Urothelium cell line (cell line): ENCODE measurements around the gene DACT1.

ENCODE experiments used
- DNase-seq: peaks from one replicate; pipeline ENCODE4 v3.0.0; 2011; ENCODE audit warnings: low spot score, mixed read lengths
- FAIRE-seq: peaks from 2 replicates; lab custom pipeline; 2011; peaks lifted over from hg19 to GRCh38; lab: Jason Lieb, UNC

Gene DACT1

DNA sequence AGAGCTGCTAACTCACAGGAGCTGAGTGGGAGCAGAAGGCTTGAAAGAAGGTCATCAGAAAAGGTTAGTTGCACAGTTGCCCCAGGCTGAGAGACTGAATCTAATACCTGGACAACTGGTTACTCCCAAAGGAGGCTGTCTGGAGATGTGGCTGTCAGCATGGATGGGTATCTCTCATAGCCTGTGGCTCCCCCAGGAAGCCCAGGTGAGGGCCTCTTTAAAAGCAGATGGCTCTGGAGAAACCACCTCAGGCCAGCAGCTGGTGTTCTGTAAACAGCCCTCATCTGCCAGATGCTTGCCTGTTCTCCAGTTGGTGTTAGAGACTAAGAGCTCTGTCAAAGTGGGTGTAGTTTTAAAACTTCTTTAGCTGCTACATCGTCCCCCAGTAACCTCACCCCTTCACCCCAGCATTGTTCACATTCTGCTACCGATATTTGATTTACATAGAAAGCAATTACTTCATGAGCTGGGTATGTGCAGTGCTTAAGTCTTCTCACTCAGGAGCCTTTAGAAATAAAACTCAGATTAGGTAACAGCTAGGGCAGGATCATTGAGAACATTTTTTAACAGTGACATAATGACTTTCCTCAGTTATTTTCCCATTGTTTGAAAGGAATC, 25.8 kb downstream of the DACT1 start:
- FAIRE-seq (peak; percentile 68), DNase-seq (peak; percentile 79)

DNA sequence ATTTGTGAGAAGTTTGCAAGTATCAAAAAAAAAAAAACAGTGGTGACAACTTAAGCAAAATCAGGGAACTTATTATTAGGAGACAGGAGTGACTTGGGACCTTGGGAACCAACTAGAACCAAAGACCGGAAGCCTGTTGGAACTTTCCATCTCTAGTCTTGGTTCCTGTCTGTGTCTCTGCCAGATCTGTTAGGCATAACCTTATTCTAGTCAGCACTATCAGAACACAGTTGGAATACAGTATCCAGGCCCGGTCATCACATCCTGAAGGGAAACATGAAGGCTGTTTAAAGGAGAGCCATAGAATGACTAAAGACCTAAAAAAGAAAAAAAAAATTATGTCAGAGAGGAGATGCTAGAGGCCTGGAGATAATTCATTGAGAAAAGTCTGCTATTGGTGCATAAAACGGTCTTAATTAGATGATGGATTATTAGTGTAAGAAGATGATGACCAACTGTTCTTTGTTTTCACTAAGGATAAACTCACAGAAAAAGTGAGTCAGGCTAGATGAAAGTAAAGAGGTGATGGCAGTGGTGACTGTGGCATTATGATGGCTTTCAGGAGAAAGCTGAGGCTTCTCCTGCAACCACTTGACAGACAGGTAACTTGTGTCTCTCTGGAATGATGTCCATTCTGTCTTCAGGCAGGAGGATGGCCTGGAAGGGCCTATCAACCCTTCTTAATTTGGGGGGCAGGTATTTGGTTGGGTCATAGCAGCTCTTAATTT, 28.2 kb downstream of the DACT1 start:
- FAIRE-seq (peak; percentile 50), DNase-seq (no peak)

DNA sequence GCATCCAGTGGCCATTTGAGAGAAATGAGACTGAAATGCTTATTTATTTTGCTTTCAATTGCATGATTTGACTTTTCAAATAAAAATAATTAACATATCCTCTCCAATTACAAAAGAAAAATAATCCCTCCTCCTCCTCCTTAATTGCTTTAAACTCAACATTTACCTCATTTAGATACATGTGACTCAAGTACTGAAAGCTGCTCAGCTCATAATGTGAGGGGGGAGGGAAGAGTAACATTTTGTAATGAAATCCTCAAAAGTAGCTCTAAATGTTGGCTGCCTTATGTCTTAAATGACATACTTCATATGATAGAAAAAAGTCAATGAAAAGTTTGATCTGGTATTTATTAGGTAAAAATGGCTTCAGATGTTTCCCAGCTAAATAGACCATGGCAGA, 29.0 kb downstream of the DACT1 start:
- no peak for FAIRE-seq

DNA sequence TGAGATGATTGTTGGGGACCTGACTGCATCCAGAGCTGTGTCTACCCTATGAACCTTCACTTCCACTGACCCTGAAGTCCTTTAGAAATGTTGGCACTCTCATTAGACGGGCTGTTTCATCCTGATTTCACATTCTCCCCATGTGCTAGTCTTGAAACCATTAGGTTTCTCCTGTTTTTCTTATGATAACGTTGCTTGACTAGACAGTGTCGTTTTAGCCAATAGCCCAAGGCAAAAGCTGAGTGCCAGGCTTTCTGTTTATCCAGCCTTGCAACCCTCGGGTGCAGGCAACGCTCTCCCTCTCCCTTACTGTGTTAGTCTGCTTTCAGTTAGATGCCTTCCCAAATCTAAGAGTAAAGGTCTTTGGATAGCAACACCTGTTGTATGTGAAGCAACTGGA, 30.1 kb downstream of the DACT1 start:
- FAIRE-seq (no peak), DNase-seq (no peak)

More for the DNA sequence above, 29.0 kb downstream of the DACT1 start:
- no peak for DNase-seq

DNA sequence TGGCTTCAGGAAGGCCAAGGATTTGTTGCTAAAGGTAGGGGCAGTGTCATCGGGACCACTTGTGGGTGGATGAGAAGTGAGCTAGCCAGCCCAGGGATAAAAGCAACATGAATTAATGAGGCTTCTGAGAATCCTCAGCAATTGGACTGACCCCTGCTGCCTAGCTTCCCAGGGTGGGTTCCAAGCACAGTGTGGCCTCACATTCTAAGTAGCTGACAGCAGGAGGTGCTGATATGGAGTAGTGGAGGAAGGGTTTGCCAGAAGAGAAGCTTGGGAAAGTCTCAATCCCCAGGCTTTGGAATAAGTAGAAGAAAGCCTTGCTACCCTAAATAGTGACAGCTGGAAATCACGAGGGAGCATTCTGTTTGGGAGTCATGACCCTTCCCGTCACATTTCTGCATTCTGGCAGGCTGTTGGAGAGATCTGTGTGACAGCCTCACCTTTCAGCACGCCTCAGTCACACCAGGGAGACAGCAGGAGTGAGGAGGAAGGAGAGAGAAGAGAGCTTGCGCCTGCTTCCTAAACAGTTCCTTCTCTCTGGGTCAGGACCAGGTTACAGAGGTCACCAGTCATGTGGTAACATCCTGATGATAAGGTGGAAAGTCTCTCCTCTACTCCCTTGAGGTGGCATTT, 31.2 kb downstream of the DACT1 start:
- DNase-seq: no peak
- FAIRE-seq: peak; percentile 48

DNA sequence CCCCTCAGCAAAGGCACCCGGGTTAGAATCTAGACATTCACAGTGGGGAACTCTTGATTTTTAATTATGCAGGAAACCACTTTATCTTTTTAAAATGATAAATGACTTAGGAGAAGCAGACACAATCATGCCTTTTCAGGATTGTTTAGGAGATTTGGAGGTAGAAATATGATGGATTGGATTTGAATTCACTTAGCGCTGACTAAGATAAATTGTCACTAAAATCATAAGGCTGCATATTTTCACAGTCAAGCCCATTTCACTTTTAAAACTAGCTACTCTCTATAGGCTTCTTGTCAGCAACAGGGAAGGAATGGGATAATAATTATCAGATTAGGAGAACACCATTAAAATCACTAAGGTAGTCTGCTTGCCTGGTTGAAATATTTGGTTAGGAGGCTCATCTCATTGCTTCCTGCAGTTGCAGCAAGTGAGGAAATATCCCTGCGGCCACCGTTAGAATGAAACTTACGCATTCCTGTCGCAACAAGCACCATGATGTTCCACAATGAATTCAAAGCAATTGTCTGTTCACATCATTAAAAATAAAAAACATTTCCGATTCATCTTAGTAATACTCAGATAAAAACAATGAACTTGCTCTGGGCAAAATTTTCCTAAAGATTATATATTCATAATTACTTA, 31.9 kb downstream of the DACT1 start:
- FAIRE-seq (no peak), DNase-seq (no peak)

DNA sequence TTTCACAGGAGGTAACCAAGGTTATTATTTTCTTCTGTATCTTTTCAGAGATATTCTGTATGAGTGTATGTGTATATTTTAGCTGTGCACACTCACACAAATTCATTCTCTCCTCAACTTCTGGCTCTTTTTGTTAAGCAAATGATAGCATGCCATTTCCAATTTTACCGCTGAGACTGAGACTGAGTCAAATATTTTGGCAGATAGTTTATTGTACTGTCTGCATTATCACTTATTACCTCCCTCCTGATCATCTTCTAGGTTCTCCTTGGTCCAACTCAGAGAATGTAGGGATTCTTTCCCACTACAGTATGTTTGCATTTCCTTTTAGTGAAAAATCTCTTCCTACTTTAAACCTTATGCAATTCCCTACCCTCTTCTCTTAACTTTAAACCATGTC, 33.3 kb downstream of the DACT1 start:
- DNase-seq: no peak
- FAIRE-seq: peak; percentile 71

DNA sequence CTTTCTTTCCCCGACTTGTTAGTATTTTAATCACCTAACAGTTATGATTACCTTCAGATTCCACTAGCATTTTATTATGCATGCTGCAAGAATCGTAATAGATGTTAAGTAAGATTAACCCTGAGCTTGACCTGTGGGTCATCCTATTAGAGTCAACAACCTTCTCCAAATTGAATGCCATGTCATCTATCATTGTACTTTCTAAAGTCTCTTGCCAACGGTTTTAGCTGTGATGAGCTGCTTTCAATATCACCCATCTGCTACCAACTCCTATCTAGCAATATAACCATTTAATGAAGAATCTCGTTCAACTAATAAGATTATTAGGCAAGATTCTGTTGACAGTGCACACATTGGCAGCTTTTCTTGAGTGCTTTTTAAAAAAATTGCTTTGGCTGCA, 33.7 kb downstream of the DACT1 start:
- FAIRE-seq: no peak
- no peak for DNase-seq

DNA sequence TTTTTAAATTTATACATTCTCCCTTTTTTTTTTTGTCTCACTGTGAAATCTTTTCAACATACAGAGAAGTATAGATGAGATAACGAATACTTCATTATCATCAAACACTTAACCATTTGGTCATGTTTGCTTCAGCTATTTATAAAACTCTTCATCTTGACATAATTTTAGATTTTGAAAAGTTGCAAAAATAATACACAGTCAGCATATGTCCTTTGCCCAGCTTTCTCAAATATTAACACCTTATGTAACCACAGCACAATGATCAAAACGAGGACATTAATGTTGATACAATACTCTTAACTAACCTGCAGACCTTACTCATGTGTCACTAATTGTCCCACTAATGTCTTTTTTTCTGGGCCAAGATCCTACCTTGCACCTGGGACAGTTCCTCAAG, 36.0 kb downstream of the DACT1 start:
- FAIRE-seq: no peak

DNA sequence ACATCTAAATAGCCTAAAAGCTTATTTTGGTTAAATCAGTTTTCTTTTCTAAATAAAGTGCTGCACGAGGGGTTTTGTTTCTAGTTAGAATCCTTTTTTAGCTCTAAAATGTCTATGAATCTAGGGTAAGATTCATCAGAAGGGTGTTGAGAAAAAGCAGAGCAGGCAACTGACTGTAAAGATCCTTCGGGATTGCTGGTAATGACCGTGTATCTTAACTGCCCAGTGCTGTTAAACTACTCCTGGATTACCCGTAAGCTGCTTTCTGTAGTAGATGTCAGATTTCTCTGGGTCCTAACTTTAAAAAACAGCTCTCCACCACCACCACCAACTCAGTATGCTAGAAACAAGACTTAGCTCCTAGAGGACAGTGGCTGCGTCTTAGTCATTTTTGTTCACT, 39.2 kb downstream of the DACT1 start:
- FAIRE-seq (no peak), DNase-seq (no peak)

More for the DNA sequence above, 36.0 kb downstream of the DACT1 start:
- no peak for DNase-seq

DNA sequence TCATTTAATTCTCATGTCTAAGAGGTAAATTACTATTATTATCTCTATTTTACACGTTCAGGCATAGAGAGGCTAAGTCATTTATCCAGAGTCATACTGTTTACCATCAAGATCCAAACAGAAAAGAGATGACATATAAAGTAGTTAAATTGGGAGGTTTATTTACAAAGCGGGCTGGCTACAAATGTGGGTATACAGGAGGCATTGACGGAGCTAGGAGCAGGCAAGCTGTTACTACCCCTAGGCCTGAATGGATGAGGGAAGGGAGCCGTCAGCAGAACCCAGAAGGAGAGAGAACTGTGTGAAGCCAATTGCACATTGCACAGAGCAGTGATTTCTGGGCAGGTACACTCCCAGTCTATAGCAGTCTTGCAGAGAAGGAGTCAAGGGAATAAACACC, 39.8 kb downstream of the DACT1 start:
- DNase-seq (no peak), FAIRE-seq (no peak)

DNA sequence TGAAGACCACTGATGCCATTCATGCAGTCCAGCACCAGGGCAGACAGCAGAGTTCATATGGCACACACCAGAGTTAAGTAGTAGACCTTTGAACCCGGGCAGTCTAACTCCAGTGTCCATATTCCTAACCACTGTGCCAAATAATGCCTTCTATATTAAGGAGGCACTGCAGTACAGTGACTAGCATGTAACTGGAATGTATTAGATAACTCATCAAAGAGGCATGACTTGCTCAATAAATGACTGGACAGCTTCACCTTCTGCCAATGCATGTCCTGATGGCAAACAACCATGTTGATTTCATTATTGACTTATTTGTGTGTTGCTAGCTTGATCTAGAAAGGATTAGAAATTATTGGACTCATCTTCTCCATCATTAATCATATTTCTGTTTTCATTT, 40.2 kb downstream of the DACT1 start:
- FAIRE-seq (peak; percentile 84), DNase-seq (no peak)

DNA sequence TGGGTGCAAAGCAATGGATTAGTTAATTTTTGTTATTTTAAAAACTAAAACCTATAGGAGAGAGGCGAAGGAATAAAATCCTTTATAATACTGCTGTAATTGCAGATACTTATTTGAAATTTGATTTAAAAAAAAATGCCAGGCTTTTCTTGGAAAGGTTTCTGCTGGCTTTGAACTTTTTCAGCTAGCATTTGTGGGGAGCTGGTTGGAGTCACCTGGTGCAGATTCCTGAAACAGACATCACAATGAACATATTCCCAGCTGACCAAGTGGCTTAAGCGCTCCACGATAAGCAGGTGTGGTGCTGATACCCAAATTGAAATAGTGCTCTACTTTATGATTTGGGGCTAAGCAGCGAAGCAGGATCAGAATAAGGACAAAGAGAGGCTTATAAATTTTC, 42.9 kb downstream of the DACT1 start:
- DNase-seq: no peak
- no peak for FAIRE-seq

DNA sequence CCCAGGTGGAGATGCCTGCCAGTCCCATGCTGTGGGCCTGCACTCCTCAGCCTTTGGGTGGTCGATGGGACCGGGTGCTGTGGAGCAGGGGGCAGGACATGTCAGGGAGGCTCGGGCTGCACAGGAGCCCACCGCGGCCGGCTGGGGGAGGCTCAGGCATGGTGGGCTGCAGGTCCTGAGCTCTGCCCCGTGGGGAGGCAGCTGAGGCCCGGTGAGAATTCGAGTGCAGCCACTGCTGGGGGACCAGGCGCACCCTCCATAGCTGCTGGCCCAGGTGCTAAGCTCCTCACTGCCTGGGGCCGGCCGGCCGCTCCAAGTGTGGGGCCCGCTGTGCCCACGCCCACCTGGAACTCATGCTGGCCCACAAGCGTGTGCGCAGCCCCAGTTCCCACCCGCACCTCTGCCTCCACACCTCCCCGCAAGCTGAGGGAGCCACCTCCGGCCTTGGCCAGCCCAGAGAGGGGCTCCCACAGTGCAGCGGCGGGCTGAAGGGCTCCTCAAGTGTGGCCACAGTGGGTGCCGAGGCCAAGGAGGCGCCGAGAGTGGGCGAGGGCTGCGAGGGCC, 49.6 kb downstream of the DACT1 start:
- DNase-seq: no peak
- no peak for FAIRE-seq

DNA sequence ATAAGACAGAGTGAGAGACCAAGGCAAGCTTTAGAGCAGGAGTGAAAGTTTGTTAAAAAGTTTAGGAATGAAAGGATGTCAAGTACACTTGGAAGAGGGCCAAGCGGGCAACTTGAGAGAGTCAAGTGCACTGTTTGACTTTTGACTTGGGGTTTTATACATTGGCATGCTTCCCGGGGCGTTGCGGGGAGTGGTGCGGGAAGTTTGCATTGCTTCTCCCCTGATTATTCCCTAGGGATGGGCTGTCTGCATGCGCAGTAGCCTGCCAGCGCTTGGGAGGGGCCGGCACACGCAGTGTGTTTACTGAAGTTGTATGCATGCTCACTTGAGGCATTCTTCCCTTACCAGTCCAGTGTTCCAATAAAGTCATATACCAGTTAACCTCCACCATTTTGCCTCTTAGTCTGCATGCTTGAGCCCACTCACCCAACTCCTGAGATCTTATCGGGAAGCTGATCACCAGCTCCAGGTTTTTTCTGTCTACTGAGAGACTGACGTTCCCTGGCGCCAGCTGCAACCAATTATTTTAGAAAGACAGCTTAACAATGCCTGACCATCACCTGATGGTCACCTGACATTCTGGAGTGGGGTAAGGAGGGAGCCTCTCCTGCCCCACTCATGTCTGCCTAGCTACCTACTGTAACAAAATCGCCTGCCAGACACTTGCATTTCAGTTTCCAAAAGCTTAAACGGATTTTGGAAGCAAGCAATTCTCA, 53.2 kb downstream of the DACT1 start:
- no peak for FAIRE-seq
- DNase-seq: no peak

DNA sequence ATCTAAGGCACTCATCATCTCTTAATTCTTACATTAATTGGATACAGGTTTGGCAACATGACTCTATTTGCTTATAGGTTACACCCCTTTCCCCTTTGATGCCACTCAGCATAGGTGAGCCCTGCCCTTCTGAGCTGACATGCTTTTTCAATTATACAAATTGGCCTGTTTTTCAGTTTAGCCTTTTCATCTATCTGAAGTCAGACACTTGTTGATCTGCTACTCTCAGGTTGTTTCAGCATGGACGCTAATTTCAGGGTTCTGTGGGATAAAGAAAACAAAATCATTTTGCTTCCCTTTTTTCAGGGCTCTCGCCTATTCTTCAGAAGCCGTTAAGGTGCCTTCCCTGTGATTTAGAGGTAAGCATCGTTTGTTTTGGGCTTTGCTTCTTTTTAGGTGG, 55.3 kb downstream of the DACT1 start:
- FAIRE-seq (no peak), DNase-seq (no peak)

DNA sequence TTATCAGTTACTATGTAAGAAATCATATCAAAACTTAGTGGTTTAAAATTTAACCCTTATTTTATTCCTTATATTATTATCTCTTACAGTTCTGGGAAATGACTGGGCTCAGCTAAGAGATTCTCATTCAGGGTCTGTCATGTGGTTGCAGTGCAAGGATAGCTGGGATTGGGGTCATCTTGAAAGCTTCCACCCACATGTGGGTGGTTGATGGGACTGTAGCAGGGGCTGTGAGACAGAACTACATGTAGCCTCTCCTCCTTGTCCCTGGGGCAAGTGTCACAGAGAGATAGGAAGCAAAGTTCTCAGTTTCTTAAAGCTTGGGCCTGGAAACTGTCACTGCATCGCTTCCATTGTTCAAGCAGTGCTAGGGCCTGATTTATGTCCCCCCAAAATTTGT, 57.8 kb downstream of the DACT1 start:
- no peak for DNase-seq
- no peak for FAIRE-seq

DNA sequence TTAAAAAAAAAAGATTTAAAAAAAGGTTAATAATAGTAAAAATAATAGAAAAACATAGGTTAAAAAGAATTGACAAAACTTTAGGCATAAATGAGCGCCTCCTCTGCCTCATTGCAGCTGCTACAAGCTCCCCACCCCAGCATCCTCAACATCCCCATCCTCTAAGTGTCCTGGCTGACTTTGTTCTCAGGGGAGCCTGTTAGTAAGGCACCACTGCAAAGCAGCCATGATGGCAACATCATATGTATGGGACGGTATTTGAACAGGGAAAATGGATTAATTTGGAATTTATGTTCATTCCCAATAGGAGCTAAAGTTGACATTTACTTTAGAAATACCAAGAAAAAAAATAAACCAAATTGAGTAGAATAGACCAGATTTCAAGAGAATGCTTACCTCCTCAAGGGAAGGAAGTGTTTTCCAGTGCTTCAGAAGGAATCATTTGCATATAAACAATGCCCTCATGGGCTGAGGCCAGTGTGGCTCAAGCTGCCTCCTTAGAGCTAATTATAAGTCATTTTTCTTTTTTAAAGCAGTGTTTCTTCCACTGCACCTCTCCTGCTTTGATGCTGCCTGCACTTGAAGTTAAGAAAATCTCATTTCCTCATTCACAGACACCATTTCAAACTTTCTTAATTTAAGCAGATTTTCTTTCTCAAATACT, 59.6 kb downstream of the DACT1 start:
- FAIRE-seq (peak; percentile 77), DNase-seq (no peak)
